ENCODE data around the gene CHMP2B.
A peak's percentile ranks its signal among the peaks of the same experiment; 100 is the strongest.
"Not testable (repeated sequence)": the region's sequence is repeated elsewhere in the genome, so short reads cannot be mapped to it uniquely, and the experiment has no call there.

The CHMP2B gene

GRCh38 chr3:87227835-87228144 lies 681 bp downstream of the CHMP2B start:
- peak overlapping the region; percentile 84 for H3K4me3 ChIP-seq (ENCODE audit: low read depth, low read length)
- no peak for DNase-seq (ENCODE audit: low read depth)
- TF ChIP-seq CTCF (IDR thresholded peaks at IDR 0.05; ENCODE audit: control insufficient read depth, extremely low read depth, insufficient read depth), result no peak

GRCh38 chr3:87228316-87228715 lies 1.2 kb downstream of the CHMP2B start:
- DNase-seq (ENCODE audit: low read depth), result no peak
- H3K4me3 ChIP-seq (ENCODE audit: low read depth, low read length), result peak overlapping the region; percentile 84
- TF ChIP-seq CTCF (IDR thresholded peaks at IDR 0.05; ENCODE audit: control insufficient read depth, extremely low read depth, insufficient read depth), result no peak

GRCh38 chr3:87229113-87229512 lies 2.0 kb downstream of the CHMP2B start:
- TF ChIP-seq CTCF (IDR thresholded peaks at IDR 0.05; ENCODE audit: control insufficient read depth, extremely low read depth, insufficient read depth), result no peak
- DNase-seq (ENCODE audit: low read depth), result no peak
- no peak overlapping the region for H3K4me3 ChIP-seq (ENCODE audit: low read depth, low read length)

GRCh38 chr3:87233805-87234204 lies 6.7 kb downstream of the CHMP2B start:
- H3K4me3 ChIP-seq (ENCODE audit: low read depth, low read length), result no peak overlapping the region
- no peak for DNase-seq (ENCODE audit: low read depth)
- no peak for TF ChIP-seq CTCF (IDR thresholded peaks at IDR 0.05; ENCODE audit: control insufficient read depth, extremely low read depth, insufficient read depth)

GRCh38 chr3:87236093-87236492 lies 9.0 kb downstream of the CHMP2B start:
- no peak overlapping the region for H3K4me3 ChIP-seq (ENCODE audit: low read depth, low read length)
- TF ChIP-seq CTCF (IDR thresholded peaks at IDR 0.05; ENCODE audit: control insufficient read depth, extremely low read depth, insufficient read depth), result no peak
- DNase-seq (ENCODE audit: low read depth), result no peak

GRCh38 chr3:87246662-87247429 lies 19.7 kb downstream of the CHMP2B start:
- no peak for DNase-seq (ENCODE audit: low read depth)
- H3K4me3 ChIP-seq (ENCODE audit: low read depth, low read length), result no peak overlapping the region
- no peak for TF ChIP-seq CTCF (IDR thresholded peaks at IDR 0.05; ENCODE audit: control insufficient read depth, extremely low read depth, insufficient read depth)

- DNase-seq (ENCODE audit: low read depth), result no peak
- no peak for TF ChIP-seq CTCF (IDR thresholded peaks at IDR 0.05; ENCODE audit: control insufficient read depth, extremely low read depth, insufficient read depth)
- no peak overlapping the region for H3K4me3 ChIP-seq (ENCODE audit: low read depth, low read length)
Measured at GRCh38 chr3:87247430-87247773, 20.3 kb downstream of the CHMP2B start.

- DNase-seq (ENCODE audit: low read depth); H3K4me3 ChIP-seq (ENCODE audit: low read depth, low read length): not testable (repeated sequence)
Measured at GRCh38 chr3:87248231-87248630, 21.1 kb downstream of the CHMP2B start.

Data from LNCaP clone FGC (cell line).